Central memory CD8-positive, alpha-beta T cell (primary cell): ENCODE results near the gene TSSK3.

Source experiments
- ATAC-seq: fragments of 150-1000 bp; cut with Tn5 transposase; replicated peaks from 2 replicates; pipeline ENCODE4 v1.10.0; 2022; ENCODE audit warnings: mild to moderate bottlenecking, moderate FRiP score, moderate number of reproducible peaks; ENCODE audit not compliant: poor library complexity, severe bottlenecking; ENCODE audit errors: extremely low read depth
- DNase-seq, 2 donors: peaks; one replicate each; pipeline ENCODE4 v3.0.0; 2021; ENCODE audit warnings: low spot score in 2 of 2
- H3K27ac Mint-ChIP-seq: one replicate; pipeline ENCODE4 v1.8.0; 2022; ENCODE audit warnings: low read depth, mild to moderate bottlenecking, moderate library complexity, mixed read lengths
- H3K27me3 Mint-ChIP-seq: one replicate; pipeline ENCODE4 v1.8.0; 2022; ENCODE audit warnings: mixed read lengths
- H3K36me3 Mint-ChIP-seq: one replicate; pipeline ENCODE4 v1.8.0; 2022; ENCODE audit warnings: mild to moderate bottlenecking, moderate library complexity, mixed read lengths; ENCODE audit not compliant: insufficient read depth
- H3K4me1 Mint-ChIP-seq: one replicate; pipeline ENCODE4 v1.8.0; 2022; ENCODE audit warnings: mixed read lengths
- H3K4me3 Mint-ChIP-seq: one replicate; pipeline ENCODE4 v1.8.0; 2022; ENCODE audit warnings: mild to moderate bottlenecking, moderate library complexity, mixed read lengths
- H3K9me3 Mint-ChIP-seq: one replicate; pipeline ENCODE4 v1.8.0; 2022; ENCODE audit warnings: mixed read lengths

The TSSK3 gene

DNA sequence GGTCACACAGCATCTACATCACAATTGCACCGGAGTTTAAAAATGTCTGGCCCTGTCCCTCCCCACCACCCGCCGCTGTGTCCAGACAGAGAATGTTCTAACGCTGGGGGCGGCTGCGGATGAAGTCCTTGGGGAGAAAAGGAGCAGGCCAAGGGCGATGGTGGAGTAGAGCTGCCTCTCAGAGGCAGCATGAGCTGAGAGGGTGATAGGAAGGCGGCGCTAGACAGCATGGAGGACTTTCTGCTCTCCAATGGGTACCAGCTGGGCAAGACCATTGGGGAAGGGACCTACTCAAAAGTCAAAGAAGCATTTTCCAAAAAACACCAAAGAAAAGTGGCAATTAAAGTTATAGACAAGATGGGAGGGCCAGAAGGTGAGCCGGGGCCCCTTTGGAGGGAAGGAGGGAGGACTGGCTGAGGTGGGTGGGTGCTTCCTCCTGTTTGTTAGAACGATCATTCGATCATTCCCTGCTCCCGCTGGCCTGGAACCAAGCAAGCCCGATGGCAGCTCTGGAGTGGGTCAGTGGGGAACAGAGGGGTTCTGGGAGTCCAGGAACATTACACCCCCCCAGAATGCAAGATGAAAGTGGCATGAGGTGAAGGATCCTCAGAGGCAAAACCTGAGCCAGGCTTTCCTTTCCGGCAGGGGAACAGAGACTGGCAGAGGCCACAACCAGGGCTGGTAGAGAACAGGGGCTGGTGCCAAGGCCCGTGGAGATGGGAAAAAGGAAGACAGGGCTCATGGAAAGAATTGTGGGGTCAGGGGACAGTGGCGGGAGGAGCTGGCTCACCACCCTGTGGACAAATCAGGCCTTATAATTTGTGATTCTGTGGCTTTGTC, at the start of gene TSSK3, which contains the start of gene FAM229A:
TSSK3 (plus strand) TSS at position 66 of the 840 bp plus-strand sequence; CDS start at position 229, 163 bp downstream.
FAM229A (minus strand) TSS at position 12 of the 840 bp plus-strand sequence. CDS start 394 bp downstream, outside the sequence.
- H3K4me3 Mint-ChIP-seq = peak within 1 kb of the TSS; percentile 78

GRCh38 chr1:32316903-32317277, 45.4 kb upstream of the TSSK3 start:
- peaks cover 22% of the 10 kb centered on the region for H3K36me3 Mint-ChIP-seq
- no peak overlapping the region for H3K4me3 Mint-ChIP-seq
- H3K27me3 Mint-ChIP-seq = no peaks in the 10 kb centered on the region
- ATAC-seq = no peak
- H3K27ac Mint-ChIP-seq = no peak overlapping the region
- H3K4me1 Mint-ChIP-seq = peaks cover 35% of the 10 kb centered on the region
- DNase-seq = no peak
- no peaks in the 10 kb centered on the region for H3K9me3 Mint-ChIP-seq

More for the DNA sequence above, at the start of gene TSSK3, which contains the start of gene FAM229A:
- Mint-ChIP-seq H3K27me3 (peaks cover 10% of the 10 kb centered on the region), H3K9me3 (no peaks in the 10 kb centered on the region), H3K36me3 (peaks cover 20% of the 10 kb centered on the region), H3K4me1 (peaks cover 22% of the 10 kb centered on the region), H3K27ac (peak within 1 kb of the TSS; percentile 76)
- ATAC-seq = no peak
- no peak for DNase-seq

GRCh38 chr1:32318127-32318869, 44.0 kb upstream of the TSSK3 start:
- Mint-ChIP-seq H3K36me3 (peaks cover 25% of the 10 kb centered on the region), H3K9me3 (no peaks in the 10 kb centered on the region), H3K27me3 (no peaks in the 10 kb centered on the region), H3K4me1 (peaks cover 46% of the 10 kb centered on the region), H3K4me3 (no peak overlapping the region), H3K27ac (no peak overlapping the region)
- ATAC-seq (no peak), DNase-seq (no peak)

DNA sequence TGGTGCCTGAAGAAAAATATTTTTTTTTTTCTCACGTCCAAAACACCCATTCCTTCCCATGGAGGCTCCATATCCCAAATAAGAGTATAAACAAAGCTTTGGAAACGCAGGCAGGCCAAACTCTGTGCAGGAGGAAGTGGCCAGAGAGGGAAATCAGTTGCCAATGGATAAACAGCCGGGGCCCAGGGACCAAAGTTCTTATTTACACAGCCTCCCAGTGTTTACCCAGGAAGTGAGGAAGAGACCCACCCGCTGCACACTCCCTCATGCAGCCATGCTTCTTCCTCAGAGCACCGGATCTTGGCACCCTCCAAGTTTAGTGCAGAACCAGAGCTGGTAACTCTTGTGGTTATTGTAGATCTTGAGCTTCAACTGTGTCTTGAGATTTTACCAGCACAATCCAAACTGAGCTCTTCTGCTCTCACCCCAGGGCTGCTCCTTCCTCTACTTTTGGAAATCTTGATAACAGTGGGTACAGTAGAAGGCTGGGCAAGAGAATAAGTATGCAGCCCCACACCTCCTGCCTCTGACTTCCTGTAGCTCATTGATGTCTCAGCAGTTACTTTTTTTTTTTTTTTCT, 40.5 kb upstream of the TSSK3 start:
- ATAC-seq = peak; percentile 80
- Mint-ChIP-seq H3K9me3 (no peaks in the 10 kb centered on the region), H3K36me3 (peaks cover 36% of the 10 kb centered on the region), H3K27me3 (no peaks in the 10 kb centered on the region), H3K4me3 (peak overlapping the region; percentile 33), H3K27ac (peak overlapping the region; percentile 72), H3K4me1 (peaks cover 29% of the 10 kb centered on the region)
- peak in 1 of 2 donors; percentile 29 for DNase-seq

- Mint-ChIP-seq H3K27me3 (no peaks in the 10 kb centered on the region), H3K4me1 (peaks cover 18% of the 10 kb centered on the region), H3K27ac (peak overlapping the region; percentile 33), H3K4me3 (no peak overlapping the region), H3K9me3 (no peaks in the 10 kb centered on the region), H3K36me3 (peaks cover 60% of the 10 kb centered on the region)
- DNase-seq (no peak), ATAC-seq (no peak)
Measured at GRCh38 chr1:32327204-32327603, 35.1 kb upstream of the TSSK3 start.

GRCh38 chr1:32329931-32330466, 32.3 kb upstream of the TSSK3 start:
- Mint-ChIP-seq H3K36me3 (peaks cover 64% of the 10 kb centered on the region), H3K4me1 (peaks cover 26% of the 10 kb centered on the region), H3K27me3 (no peaks in the 10 kb centered on the region), H3K9me3 (no peaks in the 10 kb centered on the region), H3K27ac (no peak overlapping the region), H3K4me3 (no peak overlapping the region)
- DNase-seq (no peak), ATAC-seq (no peak)

DNA sequence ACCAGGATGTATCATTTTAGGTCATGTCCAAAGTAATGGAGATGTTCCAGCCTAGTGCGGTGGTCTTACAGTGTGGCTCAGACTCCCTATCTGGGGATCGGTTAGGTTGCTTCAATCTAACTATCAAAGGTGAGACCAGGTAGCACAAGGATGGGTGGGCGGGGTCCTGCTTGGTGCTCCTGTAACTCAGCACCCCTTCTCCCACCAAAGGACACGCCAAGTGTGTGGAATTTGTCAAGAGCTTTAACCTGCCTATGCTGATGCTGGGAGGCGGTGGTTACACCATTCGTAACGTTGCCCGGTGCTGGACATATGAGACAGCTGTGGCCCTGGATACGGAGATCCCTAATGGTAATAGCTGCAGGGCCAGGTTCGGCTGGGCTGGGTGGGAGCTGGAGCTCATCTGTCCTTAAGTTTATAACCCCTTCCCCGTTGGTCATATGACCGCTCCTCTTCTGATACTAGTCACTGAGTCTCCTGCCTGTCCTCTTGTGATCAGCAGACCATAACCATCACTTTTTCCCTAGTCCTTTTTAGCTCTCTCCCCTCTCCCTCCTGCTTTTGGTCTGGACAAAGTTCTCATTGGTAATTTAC, 31.7 kb upstream of the TSSK3 start:
- DNase-seq = no peak
- H3K27ac Mint-ChIP-seq = no peak overlapping the region
- no peaks in the 10 kb centered on the region for H3K27me3 Mint-ChIP-seq

DNA sequence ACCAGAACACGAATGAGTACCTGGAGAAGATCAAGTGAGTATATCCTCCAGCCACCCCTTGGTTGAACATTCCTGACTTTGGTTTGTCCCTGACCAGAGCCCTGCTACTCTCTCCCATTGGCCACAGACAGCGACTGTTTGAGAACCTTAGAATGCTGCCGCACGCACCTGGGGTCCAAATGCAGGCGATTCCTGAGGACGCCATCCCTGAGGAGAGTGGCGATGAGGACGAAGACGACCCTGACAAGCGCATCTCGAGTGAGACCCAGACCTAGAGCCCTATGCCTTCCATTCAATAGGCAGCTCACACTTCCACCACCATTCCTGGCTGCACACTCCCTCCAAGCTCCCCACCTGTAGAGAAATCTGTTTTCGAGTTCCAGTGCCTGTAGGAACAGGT, 30.8 kb upstream of the TSSK3 start:
- H3K27ac Mint-ChIP-seq = no peak overlapping the region
- H3K9me3 Mint-ChIP-seq = no peaks in the 10 kb centered on the region
- peaks cover 52% of the 10 kb centered on the region for H3K36me3 Mint-ChIP-seq
- no peak overlapping the region for H3K4me3 Mint-ChIP-seq
- H3K4me1 Mint-ChIP-seq = peaks cover 29% of the 10 kb centered on the region
- H3K27me3 Mint-ChIP-seq = no peaks in the 10 kb centered on the region
- DNase-seq (no peak), ATAC-seq (no peak)

More for the DNA sequence above, 31.7 kb upstream of the TSSK3 start:
- no peak for ATAC-seq
- H3K36me3 Mint-ChIP-seq = peaks cover 58% of the 10 kb centered on the region
- no peaks in the 10 kb centered on the region for H3K9me3 Mint-ChIP-seq
- no peak overlapping the region for H3K4me3 Mint-ChIP-seq
- H3K4me1 Mint-ChIP-seq = peaks cover 29% of the 10 kb centered on the region

- no peak overlapping the region for H3K4me3 Mint-ChIP-seq
- DNase-seq (no peak), ATAC-seq (no peak)
- H3K9me3 Mint-ChIP-seq = no peaks in the 10 kb centered on the region
- no peak overlapping the region for H3K27ac Mint-ChIP-seq
- no peaks in the 10 kb centered on the region for H3K27me3 Mint-ChIP-seq
- H3K4me1 Mint-ChIP-seq = peaks cover 38% of the 10 kb centered on the region
- peaks cover 53% of the 10 kb centered on the region for H3K36me3 Mint-ChIP-seq
Measured at GRCh38 chr1:32332290-32333079, 29.9 kb upstream of the TSSK3 start.

- peaks cover 47% of the 10 kb centered on the region for H3K4me1 Mint-ChIP-seq
- no peaks in the 10 kb centered on the region for H3K27me3 Mint-ChIP-seq
Measured at GRCh38 chr1:32333251-32333963, 28.9 kb upstream of the TSSK3 start.

DNA sequence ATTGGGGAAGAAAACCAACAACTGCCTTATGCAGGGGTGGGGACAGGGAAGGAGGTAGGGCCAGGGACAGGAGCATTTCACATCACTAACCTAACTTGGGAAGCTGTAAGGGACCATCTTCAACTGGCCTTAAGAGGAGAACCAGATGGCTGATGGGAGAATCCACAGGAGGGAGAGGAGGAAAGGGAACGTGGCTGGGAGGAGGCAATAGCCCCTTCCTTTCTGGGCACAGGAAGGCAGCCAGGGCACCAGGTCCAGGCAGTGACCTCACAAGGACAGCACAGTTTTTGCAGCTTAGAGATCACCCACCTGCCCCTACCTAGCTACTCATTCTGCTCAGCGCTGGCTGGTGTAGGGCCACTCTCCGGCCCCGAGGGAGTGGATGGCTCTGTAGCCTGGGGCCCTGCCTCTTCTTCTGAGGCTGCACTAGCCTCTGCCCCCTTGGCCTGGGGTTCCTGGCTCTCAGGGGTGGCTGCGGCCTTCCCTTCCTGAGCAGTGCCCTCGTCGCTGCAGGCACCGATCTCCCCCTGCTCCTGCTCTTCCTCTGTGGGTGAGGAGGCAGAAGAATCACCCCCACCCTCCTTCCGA, 28.0 kb upstream of the TSSK3 start:
- Mint-ChIP-seq H3K36me3 (peaks cover 38% of the 10 kb centered on the region), H3K4me1 (peaks cover 49% of the 10 kb centered on the region), H3K9me3 (no peaks in the 10 kb centered on the region), H3K27me3 (no peaks in the 10 kb centered on the region), H3K4me3 (peak overlapping the region; percentile 80), H3K27ac (peak overlapping the region; percentile 63)
- DNase-seq (no peak), ATAC-seq (no peak)

More at GRCh38 chr1:32333251-32333963, 28.9 kb upstream of the TSSK3 start:
- H3K9me3 Mint-ChIP-seq = no peaks in the 10 kb centered on the region
- H3K4me3 Mint-ChIP-seq = peak overlapping the region; percentile 80
- H3K36me3 Mint-ChIP-seq = peaks cover 45% of the 10 kb centered on the region
- ATAC-seq = no peak
- H3K27ac Mint-ChIP-seq = peak overlapping the region; percentile 63
- DNase-seq = no peak
